Testis (tissue), 2 donors: ENCODE results near the gene SLC15A4.

Experiments used
- POLR2A ChIP-seq: fragments of 450-650 bp; IDR thresholded peaks from one replicate; pipeline ENCODE4 v1.6.1; 2017; ENCODE audit warnings: antibody characterized with exemption, mild to moderate bottlenecking, moderate library complexity
- TF ChIP-seq, protein P1 (sequence below), 3 experiments: fragments of 450-650 bp in 2 of 3; fragments of 200-600 bp in 1 of 3; sonication (generic) in 1 of 3; IDR thresholded peaks; one replicate each; pipeline ENCODE4 v1.5.1; 2016 to 2019; ENCODE audit warnings: antibody characterized with exemption in 3 of 3, mild to moderate bottlenecking in 2 of 3, moderate library complexity in 1 of 3

DNA sequence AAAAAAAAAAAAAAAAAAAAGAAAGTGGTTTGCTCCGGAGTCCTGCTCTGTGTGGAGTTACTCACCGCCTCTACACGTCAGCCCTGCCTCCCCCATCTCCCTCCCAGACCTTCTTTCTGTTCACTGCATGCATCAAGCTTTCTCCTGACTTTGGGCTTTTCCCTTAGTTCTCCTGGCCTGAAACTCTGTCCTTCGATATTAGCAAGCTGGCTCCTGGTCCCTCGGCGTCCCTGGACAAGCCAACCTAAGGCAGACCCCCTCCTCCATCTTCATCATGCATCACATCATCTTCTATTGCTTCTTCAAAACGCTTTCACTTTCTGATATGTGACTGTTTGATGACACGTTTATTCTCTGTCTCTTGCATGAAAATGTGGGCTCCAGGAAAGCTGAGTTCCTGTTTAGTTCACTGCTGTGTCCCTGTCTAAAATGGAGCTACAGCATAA, 40.6 kb downstream of the SLC15A4 start:
- TF ChIP-seq, protein P1, sequence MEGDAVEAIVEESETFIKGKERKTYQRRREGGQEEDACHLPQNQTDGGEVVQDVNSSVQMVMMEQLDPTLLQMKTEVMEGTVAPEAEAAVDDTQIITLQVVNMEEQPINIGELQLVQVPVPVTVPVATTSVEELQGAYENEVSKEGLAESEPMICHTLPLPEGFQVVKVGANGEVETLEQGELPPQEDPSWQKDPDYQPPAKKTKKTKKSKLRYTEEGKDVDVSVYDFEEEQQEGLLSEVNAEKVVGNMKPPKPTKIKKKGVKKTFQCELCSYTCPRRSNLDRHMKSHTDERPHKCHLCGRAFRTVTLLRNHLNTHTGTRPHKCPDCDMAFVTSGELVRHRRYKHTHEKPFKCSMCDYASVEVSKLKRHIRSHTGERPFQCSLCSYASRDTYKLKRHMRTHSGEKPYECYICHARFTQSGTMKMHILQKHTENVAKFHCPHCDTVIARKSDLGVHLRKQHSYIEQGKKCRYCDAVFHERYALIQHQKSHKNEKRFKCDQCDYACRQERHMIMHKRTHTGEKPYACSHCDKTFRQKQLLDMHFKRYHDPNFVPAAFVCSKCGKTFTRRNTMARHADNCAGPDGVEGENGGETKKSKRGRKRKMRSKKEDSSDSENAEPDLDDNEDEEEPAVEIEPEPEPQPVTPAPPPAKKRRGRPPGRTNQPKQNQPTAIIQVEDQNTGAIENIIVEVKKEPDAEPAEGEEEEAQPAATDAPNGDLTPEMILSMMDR (IDR thresholded peaks at IDR 0.05), result no peak
- no peak for TF ChIP-seq POLR2A
